HG02970 (cell line): ENCODE results near the gene UFC1.

Source experiments
- ATAC-seq: cut with Tn5 transposase; IDR thresholded peaks from one replicate; pipeline ENCODE4 v1.9.1; 2021; ENCODE audit warnings: mild to moderate bottlenecking, moderate library complexity, moderate number of reproducible peaks; ENCODE audit not compliant: unreplicated experiment, low FRiP score

UFC1 gene

DNA sequence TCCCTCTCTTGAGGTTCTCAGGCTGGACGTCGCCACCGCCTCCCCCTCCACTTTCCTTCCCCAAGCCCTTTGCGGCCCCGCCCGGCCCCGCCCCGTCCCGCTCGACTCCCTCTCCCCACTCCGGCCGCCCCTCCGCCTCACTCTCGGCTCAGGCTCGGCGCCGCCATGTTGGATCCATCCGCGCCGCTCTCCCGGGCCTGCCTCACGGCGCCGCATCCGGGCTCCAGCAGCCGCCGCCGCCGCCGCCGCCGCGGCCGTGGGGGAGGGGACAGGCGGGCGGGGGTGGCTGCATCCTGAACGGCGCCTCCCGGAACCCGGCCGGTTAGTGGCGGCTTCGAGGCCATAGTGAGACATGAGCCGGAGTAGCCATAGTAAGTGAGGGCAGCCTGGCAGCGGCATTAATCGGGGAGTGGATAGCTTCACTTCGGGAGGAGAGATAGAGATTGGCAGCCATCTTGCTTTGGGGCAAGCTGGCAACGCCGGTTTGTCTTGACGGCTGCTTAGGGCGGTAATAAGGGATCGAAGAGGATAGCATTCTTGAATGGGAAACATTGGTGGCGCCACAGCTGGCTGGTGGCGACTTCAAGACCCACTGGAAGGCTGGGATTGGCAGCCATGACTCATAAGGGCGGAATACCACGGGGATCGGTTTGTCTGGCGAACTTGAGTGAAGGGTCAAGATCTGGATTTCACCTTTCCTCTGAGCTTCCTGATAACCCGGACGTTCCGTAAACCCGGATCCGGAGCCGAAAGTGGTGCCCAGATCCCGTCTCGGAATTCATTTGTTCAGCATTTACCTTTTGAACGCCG is 21.2 kb upstream of the UFC1 start, which contains the start of gene DEDD:
Gene DEDD, minus strand, starts transcription at position 258 of the 810 bp plus-strand sequence. CDS start 8,205 bp downstream, outside the sequence.
- peak; percentile 77 for ATAC-seq

DNA sequence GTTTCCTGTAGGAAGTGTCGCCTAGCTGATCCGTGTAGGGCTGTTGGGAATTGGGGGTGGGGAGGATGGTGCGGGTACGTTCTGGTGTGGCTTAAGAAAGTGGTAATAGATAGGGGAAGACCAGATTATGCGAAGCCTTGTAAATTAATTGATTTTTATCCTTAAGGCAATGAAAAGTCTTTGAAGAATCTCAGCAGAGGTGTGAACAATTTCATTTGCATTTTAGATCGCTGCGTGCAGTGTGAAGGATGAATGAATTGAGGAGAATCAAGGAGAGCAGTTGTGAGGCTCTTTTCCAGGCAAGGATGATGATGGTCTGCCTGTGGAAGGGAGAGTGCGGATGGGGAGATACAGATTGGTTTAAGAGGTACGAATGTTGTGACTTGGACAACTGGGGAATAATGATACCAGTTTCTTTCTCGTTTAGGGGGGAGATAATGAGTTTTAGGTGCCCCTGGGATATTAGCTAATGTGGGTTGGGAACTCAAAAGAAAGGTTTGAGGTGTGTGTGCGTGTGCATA is 20.5 kb upstream of the UFC1 start:
- ATAC-seq = no peak

DNA sequence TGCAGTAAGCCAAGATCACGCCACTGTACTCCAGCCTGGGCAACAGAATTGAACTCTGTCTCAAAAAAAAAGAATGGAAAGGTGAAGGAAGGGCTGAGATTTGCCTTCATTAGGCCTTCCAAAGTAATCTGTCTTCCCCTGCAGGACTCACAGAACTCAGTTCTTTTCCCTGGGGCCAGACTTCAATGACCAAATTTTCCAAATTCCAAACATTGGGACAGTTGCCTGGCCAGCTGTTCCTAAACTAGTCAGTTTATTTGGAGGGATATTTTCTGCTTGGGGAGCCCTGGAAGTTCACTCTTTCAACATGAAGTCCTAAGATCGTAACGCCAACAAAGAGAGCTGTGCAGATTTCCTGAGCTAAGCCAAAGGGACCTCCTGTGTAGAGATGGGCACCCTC is 15.9 kb upstream of the UFC1 start:
- ATAC-seq = no peak

- no peak for ATAC-seq
Measured at GRCh38 chr1:161138431-161138830, 15.3 kb upstream of the UFC1 start.

GRCh38 chr1:161139766-161140165 is 14.0 kb upstream of the UFC1 start:
- ATAC-seq = no peak

DNA sequence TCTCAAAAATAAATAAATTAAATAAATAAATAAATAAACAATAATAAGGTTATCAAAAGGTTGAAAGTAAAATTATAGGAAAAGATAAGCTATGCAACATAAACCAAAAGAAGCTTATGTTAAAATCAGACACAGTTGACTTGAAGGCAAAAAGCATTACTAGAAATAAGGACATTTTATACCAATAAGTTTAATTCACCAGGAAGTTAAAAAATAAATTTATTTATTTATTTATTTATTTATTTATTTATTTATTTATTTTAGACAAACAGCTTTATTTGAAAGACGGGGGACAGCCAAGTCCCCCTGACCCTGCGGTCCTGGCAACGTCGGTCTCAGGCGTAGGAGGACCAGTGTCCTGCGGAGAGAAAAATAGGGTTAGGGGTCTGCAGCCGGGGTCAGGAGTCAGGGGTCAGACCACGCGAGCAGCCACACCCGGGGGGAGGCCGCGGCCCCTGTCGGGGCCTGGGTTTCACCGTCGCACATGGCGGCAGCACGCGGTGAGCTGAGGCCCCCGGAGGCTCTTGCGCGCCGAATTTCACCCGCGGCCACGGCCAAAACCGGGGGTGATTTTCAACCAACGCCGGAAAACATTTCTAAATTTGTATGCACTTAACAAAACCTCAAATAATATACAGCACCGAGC is 12.9 kb upstream of the UFC1 start:
- ATAC-seq = no peak

- no peak for ATAC-seq
Measured at GRCh38 chr1:161145832-161146231, 7.9 kb upstream of the UFC1 start.

DNA sequence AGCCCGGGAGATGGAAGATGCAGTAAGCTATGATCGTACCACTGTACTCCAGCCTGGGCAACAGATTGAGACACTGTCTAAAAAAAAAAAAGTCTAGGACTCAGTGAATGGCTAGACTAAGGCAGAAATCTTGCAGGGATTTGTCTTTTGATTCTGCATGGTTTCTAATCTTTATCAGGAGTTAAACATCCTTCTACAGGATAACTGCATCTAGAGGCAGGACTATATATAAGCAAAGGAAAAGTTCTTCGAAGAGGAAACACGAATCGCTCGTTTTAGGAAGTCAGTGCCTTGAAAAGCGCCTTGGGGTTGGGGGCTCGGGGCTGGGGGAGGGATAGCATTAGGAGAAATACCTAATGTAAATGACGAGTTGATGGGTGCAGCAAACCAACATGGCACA is 602 bp upstream of the UFC1 start:
- no peak for ATAC-seq

DNA sequence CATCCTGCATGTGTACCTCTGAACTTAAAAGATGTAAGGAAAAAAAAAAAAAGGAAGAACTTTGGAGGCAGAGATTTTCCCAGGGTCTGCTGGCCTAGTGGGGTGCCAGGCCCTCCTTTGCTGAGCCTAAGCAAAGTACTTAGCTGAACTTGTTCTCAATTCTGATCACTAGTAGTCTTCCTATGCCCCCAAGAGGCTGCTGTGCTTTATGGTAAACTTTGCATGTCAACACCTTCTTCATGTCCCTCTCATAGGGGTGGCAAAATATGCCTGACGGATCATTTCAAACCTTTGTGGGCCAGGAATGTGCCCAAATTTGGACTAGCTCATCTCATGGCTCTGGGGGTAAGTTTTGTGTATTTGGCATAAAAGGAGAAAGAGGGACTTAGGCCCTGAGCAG is 4.1 kb downstream of the UFC1 start:
- no peak for ATAC-seq

DNA sequence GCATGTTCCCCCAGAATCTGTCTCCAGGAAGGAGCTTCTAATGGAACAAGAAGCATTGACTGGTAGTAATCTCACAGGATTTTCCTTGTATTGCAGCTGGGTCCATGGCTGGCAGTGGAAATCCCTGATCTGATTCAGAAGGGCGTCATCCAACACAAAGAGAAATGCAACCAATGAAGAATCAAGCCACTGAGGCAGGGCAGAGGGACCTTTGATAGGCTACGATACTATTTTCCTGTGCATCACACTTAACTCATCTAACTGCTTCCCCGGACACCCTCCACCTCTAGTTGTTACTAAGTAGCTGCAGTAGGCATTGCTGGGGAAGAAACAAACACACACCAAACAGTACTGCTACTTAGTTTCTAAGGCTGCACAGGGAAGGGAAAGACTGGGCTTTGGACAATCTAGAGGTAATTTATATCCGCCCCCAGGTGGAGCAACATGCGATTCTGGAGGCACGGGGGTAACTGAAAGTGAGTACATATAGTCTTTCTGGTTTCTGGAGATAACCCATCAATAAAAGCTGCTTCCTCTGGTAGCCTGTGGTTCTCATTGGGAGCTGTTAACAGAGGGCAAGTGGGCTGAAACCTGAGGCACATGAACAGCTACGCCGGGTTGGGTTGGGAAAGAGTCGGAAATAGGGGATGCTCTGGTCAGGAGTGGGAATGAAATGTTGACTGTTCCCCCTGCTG is 4.7 kb downstream of the UFC1 start:
- ATAC-seq = no peak

GRCh38 chr1:161159087-161159912 is 5.5 kb downstream of the UFC1 start, which contains the start of gene USP21:
TSS of gene USP21 (plus strand) at chr1:161159500. CDS start at chr1:161160641, 1,141 bp downstream.
- ATAC-seq = peak; percentile 79

DNA sequence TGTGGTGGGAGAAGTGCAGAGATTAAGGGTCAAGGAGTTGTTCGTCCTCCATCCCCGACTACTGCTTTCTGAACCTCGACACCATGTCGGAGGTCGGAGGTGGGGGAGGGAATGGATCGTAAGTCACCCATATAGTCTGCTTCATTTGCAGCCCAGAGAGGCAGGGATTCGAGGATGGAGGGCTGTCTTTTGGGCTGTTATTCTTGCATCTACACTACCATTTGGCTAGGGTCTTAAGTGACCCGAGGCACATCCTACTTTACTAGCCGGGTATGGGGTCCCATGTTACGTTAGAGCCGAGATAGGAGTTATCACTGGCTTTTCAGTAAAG is 6.1 kb downstream of the UFC1 start:
- no peak for ATAC-seq

- ATAC-seq = no peak
Measured at GRCh38 chr1:161160671-161161145, 6.9 kb downstream of the UFC1 start.

- no peak for ATAC-seq
Measured at GRCh38 chr1:161161652-161162051, 7.9 kb downstream of the UFC1 start.

DNA sequence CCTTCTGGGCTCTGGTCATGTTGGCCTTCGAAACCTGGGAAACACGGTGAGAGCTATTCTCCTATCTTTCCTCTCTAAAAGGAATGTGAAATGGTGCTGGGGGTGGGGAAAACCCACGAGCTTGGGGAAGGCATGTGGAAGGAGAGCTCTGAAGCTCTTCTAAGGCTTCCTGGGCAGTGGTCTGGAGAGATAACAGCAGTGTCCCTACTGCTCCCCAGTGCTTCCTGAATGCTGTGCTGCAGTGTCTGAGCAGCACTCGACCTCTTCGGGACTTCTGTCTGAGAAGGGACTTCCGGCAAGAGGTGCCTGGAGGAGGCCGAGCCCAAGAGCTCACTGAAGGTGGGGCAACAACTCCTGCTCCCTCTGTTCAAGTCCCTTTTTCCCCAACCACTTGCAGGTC is 8.3 kb downstream of the UFC1 start:
- no peak for ATAC-seq

- no peak for ATAC-seq
Measured at GRCh38 chr1:161162806-161163205, 9.0 kb downstream of the UFC1 start.

- ATAC-seq = no peak
Measured at GRCh38 chr1:161163793-161164192, 10.0 kb downstream of the UFC1 start.

- ATAC-seq = no peak
Measured at GRCh38 chr1:161164901-161165610, 11.3 kb downstream of the UFC1 start.
